ENCODE measurements around the gene MRPL24. TPM values are rescaled to one million over a fixed set of nuclear protein-coding genes. Genes with fewer than 3 reads are reported as not detected.

The MRPL24 gene
- total and polyA plus RNA-seq, 2 of the 8 experiments (the other 6 are each of a cell fraction or from before 2014, with no cell fraction given) = 29.7 to 35.2 TPM

GRCh38 chr1:156692925-156693847 lies 47.7 kb downstream of the MRPL24 start (continued):
- TF ChIP-seq CTCF (IDR thresholded peaks at IDR 0.05; ENCODE audit: control extremely low read depth in 1 of 3, insufficient read depth in 1 of 3, low read depth in 1 of 3, low read length in 3 of 3) = no peak
- no peak for TF ChIP-seq JUN (IDR thresholded peaks at IDR 0.05; ENCODE audit: low read depth, low read length)
- 0 out of 2 replicates have a peak, but pooled peaks have one; percentile 31 for TF ChIP-seq CEBPB (IDR thresholded peaks at IDR 0.05; ENCODE audit: low read depth, low read length)
- TF ChIP-seq E2F6 (IDR thresholded peaks at IDR 0.05) = no peak
- no peak; the same call in 1 of the 2 replicates for TF ChIP-seq YY1 (IDR thresholded peaks at IDR 0.05; ENCODE audit: low read depth, low read length)
- TF ChIP-seq EGR1 (IDR thresholded peaks at IDR 0.05; ENCODE audit: borderline replicate concordance, low read depth, low read length) = no peak; the same call in 1 of the 2 replicates
- no peak for TF ChIP-seq POLR2AphosphoS5 (IDR thresholded peaks at IDR 0.05; ENCODE audit: low read depth, low read length)
- TF ChIP-seq EZH2 (IDR thresholded peaks at IDR 0.05; ENCODE audit: low read depth, low read length, severe bottlenecking) = no peak
- no peak; the same call in 1 of the 2 replicates for TF ChIP-seq GTF2F1 (IDR thresholded peaks at IDR 0.05; ENCODE audit: borderline replicate concordance, low read depth, low read length)
- TF ChIP-seq SP1 (IDR thresholded peaks at IDR 0.05; ENCODE audit: low read depth, low read length) = peak; percentile 90
- peak; percentile 83 for TF ChIP-seq ASH2L (IDR thresholded peaks at IDR 0.05; ENCODE audit: low read length)
- no peak for TF ChIP-seq ATF3 (IDR thresholded peaks at IDR 0.05; ENCODE audit: insufficient read depth, low read depth, low read length)
- TF ChIP-seq CBX5 (IDR thresholded peaks at IDR 0.05; ENCODE audit: low read depth, low read length) = no peak

Data from H1 (cell line).